Keratinocyte (primary cell): ENCODE measurements around the gene AMIGO1. TPM values are rescaled to one million over a fixed set of nuclear protein-coding genes. Genes with fewer than 3 reads are reported as not detected.

ENCODE experiments used
- DNase-seq: peaks from one replicate; pipeline ENCODE4 v3.0.0-alpha.2; 2011; ENCODE audit warnings: low read depth, missing footprints, low spot score
- FAIRE-seq: peaks from 2 replicates; lab custom pipeline; 2011; peaks lifted over from hg19 to GRCh38; lab: Jason Lieb, UNC
- H2AFZ ChIP-seq: 2 replicates; pipeline ENCODE4 v1.6.0; 2012; ENCODE audit warnings: low read length, control low read depth, inconsistent platforms; ENCODE audit not compliant: control insufficient read depth
- H3K27ac ChIP-seq: 2 replicates; pipeline ENCODE4 v1.5.1; 2011; ENCODE audit warnings: low read length; ENCODE audit not compliant: control insufficient read depth, insufficient read depth
- H3K27me3 ChIP-seq: 3 replicates; pipeline ENCODE4 v1.6.0; 2011; ENCODE audit warnings: low read length; ENCODE audit not compliant: control insufficient read depth, insufficient read depth; ENCODE audit errors: extremely low read depth
- H3K36me3 ChIP-seq, 2 experiments: 2 replicates in 1 of 2; 3 replicates in 1 of 2; pipeline ENCODE4 v1.5.1; 2011; ENCODE audit warnings: low read length in 2 of 2, mild to moderate bottlenecking in 1 of 2; ENCODE audit not compliant: control insufficient read depth in 2 of 2, insufficient read depth in 2 of 2; ENCODE audit errors: extremely low read depth in 1 of 2
- H3K4me1 ChIP-seq: 3 replicates; pipeline ENCODE4 v1.5.1; 2011; ENCODE audit warnings: low read length; ENCODE audit not compliant: control insufficient read depth, insufficient read depth; ENCODE audit errors: extremely low read depth
- H3K4me2 ChIP-seq: 3 replicates; pipeline ENCODE4 v1.6.0; 2011; ENCODE audit warnings: low read depth, low read length; ENCODE audit not compliant: control insufficient read depth, insufficient read depth; ENCODE audit errors: extremely low read depth
- H3K4me3 ChIP-seq, 3 experiments: fragments of 200-600 bp in 1 of 3; sonication (generic) in 1 of 3; 2 replicates in 2 of 3; 3 replicates in 1 of 3; pipeline ENCODE4 v1.5.1; 2011 to 2016; ENCODE audit warnings: low read length in 3 of 3, mild to moderate bottlenecking in 3 of 3, control low read depth in 2 of 3, inconsistent platforms in 1 of 3, low read depth in 1 of 3, mixed read lengths in 1 of 3, mixed run types in 1 of 3, moderate library complexity in 1 of 3; ENCODE audit not compliant: control insufficient read depth in 2 of 3, insufficient read depth in 2 of 3; ENCODE audit errors: extremely low read depth in 1 of 3
- H3K79me2 ChIP-seq: 2 replicates; pipeline ENCODE4 v1.6.0; 2012; ENCODE audit warnings: low read length; ENCODE audit not compliant: control insufficient read depth, insufficient read depth
- H3K9ac ChIP-seq: 3 replicates; pipeline ENCODE4 v1.6.0; 2011; ENCODE audit warnings: low read length; ENCODE audit not compliant: control insufficient read depth, insufficient read depth; ENCODE audit errors: extremely low read depth
- H3K9me1 ChIP-seq: 3 replicates; pipeline ENCODE4 v1.6.0; 2011; ENCODE audit warnings: low read length; ENCODE audit not compliant: control insufficient read depth, insufficient read depth; ENCODE audit errors: extremely low read depth
- H3K9me3 ChIP-seq: 2 replicates; pipeline ENCODE4 v1.5.1; 2012; ENCODE audit warnings: low read depth, low read length; ENCODE audit not compliant: control insufficient read depth
- H4K20me1 ChIP-seq: 3 replicates; pipeline ENCODE4 v1.6.0; 2011; ENCODE audit warnings: low read length; ENCODE audit not compliant: control insufficient read depth, insufficient read depth; ENCODE audit errors: extremely low read depth
- EZH2 ChIP-seq: IDR thresholded peaks from one replicate; pipeline ENCODE4 v1.6.1; 2012; ENCODE audit warnings: inconsistent platforms, mild to moderate bottlenecking, low read length, moderate library complexity
- dilution Hi-C: fragments of 300-500 bp; cut with MboI; formaldehyde crosslinking; loops from one replicate; pipeline ENCODE4 v1.7.0; 2020; ENCODE audit warnings: low sequenced_read_pairs; ENCODE audit not compliant: extremely low pct_ligation_motif_present
- polyA plus RNA-seq, 5 experiments: library from polyadenylated mRNA; depleted of rRNA in 3 of 5; stranded (reverse) in 3 of 5; stranded (forward) in 1 of 5; unstranded in 1 of 5; fragments of >200 nt; gene quantifications; 1 replicate in 1 of 5; 2 replicates in 3 of 5; 3 replicates in 1 of 5; pipeline versions ENCODE4 v1.2.1 to v1.2.3, GENCODE V29; 2011 to 2012; ENCODE audit warnings: missing spikeins in 2 of 5, low read depth in 1 of 5, low replicate concordance in 1 of 5
- TF ChIP-seq, protein P1 (sequence below), 3 experiments: IDR thresholded peaks in 1 of 3; conservative IDR thresholded peaks in 1 of 3; optimal IDR thresholded peaks in 1 of 3; 2 replicates in 2 of 3; 3 replicates in 1 of 3; pipeline versions ENCODE3 to v1.5.1; 2011; ENCODE audit warnings: low read length in 3 of 3, mild to moderate bottlenecking in 3 of 3, moderate library complexity in 2 of 3, control low read depth in 1 of 3, inconsistent platforms in 1 of 3; ENCODE audit not compliant: insufficient read depth in 2 of 3; ENCODE audit errors: extremely low read depth in 1 of 3

Gene AMIGO1
- polyA plus RNA-seq, 1 donor (not counting 4 experiments of a cell fraction or from before 2014, with no cell fraction given), result 0.26 TPM

DNA sequence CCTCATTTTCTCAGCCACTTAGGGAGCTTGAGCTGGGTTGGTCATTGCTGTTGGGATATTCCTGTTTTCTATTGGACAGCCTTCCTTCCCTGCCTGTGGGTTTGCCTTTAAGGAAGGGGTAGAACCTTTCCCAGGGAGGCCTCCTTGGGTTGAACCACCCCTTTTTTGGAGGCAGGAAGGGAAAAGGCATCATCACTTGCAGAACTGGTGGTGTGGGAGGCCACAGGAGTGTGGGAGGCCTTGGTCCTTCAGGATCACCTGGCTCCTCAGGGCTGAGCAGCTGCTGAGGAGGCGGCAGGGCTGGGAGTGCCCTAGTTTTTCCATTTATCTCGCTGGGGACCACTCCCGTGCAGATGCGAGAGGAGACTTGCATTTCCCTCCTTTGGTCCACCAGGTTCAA, 16.3 kb downstream of the AMIGO1 start:
- H3K4me2 ChIP-seq, result peak overlapping the region; percentile 84
- peak overlapping the region; percentile 71 for H3K9ac ChIP-seq
- H2AFZ ChIP-seq, result peak overlapping the region; percentile 92
- peaks cover 15 to 16% of the 10 kb centered on the region in 2 experiments for H3K36me3 ChIP-seq
- dilution Hi-C loops, result no loop called here
- H3K27me3 ChIP-seq, result no peaks in the 10 kb centered on the region
- no peaks in the 10 kb centered on the region for H4K20me1 ChIP-seq
- FAIRE-seq, result no peak
- no peaks in the 10 kb centered on the region for H3K9me1 ChIP-seq
- peaks cover 7% of the 10 kb centered on the region for H3K4me1 ChIP-seq
- H3K79me2 ChIP-seq, result peaks cover 7% of the 10 kb centered on the region
- no peak overlapping the region for H3K27ac ChIP-seq
- DNase-seq, result no peak
- H3K9me3 ChIP-seq, result no peaks in the 10 kb centered on the region
- TF ChIP-seq EZH2, result no peak
- TF ChIP-seq, protein P1, sequence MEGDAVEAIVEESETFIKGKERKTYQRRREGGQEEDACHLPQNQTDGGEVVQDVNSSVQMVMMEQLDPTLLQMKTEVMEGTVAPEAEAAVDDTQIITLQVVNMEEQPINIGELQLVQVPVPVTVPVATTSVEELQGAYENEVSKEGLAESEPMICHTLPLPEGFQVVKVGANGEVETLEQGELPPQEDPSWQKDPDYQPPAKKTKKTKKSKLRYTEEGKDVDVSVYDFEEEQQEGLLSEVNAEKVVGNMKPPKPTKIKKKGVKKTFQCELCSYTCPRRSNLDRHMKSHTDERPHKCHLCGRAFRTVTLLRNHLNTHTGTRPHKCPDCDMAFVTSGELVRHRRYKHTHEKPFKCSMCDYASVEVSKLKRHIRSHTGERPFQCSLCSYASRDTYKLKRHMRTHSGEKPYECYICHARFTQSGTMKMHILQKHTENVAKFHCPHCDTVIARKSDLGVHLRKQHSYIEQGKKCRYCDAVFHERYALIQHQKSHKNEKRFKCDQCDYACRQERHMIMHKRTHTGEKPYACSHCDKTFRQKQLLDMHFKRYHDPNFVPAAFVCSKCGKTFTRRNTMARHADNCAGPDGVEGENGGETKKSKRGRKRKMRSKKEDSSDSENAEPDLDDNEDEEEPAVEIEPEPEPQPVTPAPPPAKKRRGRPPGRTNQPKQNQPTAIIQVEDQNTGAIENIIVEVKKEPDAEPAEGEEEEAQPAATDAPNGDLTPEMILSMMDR (optimal IDR thresholded peaks at IDR 0.05 in 1 of 3, IDR thresholded peaks at IDR 0.05 in 1 of 3, conservative IDR thresholded peaks at IDR 0.05 in 1 of 3; ENCODE audit: extremely low read depth in 1 of 3, insufficient read depth in 2 of 3, low read length in 3 of 3), result no peak
- H3K4me3 ChIP-seq, result peak overlapping the region in 2 of 3 experiments; percentile 86 to 93

DNA sequence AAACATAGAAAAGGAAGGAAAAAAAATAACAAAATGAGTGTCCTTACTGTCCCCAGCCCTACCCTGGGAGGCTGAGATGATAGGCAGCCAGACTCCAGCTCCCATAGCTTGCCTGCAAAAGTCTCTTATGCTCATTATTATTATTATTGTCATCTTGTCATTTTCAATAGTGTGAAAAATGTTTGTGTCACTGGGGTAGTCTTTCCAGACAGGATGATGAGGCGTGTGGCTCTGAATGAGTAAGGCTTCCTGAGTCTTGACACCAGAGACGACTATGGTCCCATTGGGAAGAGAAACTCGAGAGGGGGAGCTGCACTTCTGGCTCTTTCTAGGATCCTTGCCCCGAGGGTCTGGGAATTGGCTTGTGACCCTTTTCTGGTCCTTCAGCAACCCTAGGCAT, 16.7 kb downstream of the AMIGO1 start:
- H2AFZ ChIP-seq, result no peak overlapping the region
- H3K27me3 ChIP-seq, result no peaks in the 10 kb centered on the region
- peaks cover 7% of the 10 kb centered on the region for H3K4me1 ChIP-seq
- H3K9me3 ChIP-seq, result no peaks in the 10 kb centered on the region
- TF ChIP-seq EZH2, result no peak
- TF ChIP-seq, protein P1 (optimal IDR thresholded peaks at IDR 0.05 in 1 of 3, IDR thresholded peaks at IDR 0.05 in 1 of 3, conservative IDR thresholded peaks at IDR 0.05 in 1 of 3; ENCODE audit: extremely low read depth in 1 of 3, insufficient read depth in 2 of 3, low read length in 3 of 3), result no peak
- DNase-seq, result no peak
- H3K79me2 ChIP-seq, result peaks cover 7% of the 10 kb centered on the region
- H3K9me1 ChIP-seq, result no peaks in the 10 kb centered on the region
- no peaks in the 10 kb centered on the region for H4K20me1 ChIP-seq
- dilution Hi-C loops, result no loop called here
- H3K4me3 ChIP-seq, result no peak overlapping the region
- no peak overlapping the region for H3K9ac ChIP-seq
- peaks cover 15% of the 10 kb centered on the region in 2 experiments for H3K36me3 ChIP-seq
- no peak overlapping the region for H3K27ac ChIP-seq
- FAIRE-seq, result no peak
- no peak overlapping the region for H3K4me2 ChIP-seq
